Ishikawa (cell line): ENCODE measurements around the gene NHS.

ENCODE experiments used
- CEBPB ChIP-seq: IDR thresholded peaks from 2 replicates; pipeline ENCODE4 v1.6.1; 2012
- CREB1 ChIP-seq: IDR thresholded peaks from 2 replicates; pipeline ENCODE4 v1.6.1; 2012; ENCODE audit warnings: low read depth
- FOXM1 ChIP-seq: IDR thresholded peaks from 2 replicates; pipeline ENCODE4 v1.6.1; 2012; ENCODE audit warnings: low read depth, borderline replicate concordance
- RAD21 ChIP-seq: IDR thresholded peaks from 2 replicates; pipeline ENCODE4 v1.6.1; 2012; ENCODE audit warnings: low read depth
- TAF1 ChIP-seq: IDR thresholded peaks from 2 replicates; pipeline ENCODE4 v1.6.1; 2012; ENCODE audit warnings: low read depth, mild to moderate bottlenecking
- TCF12 ChIP-seq: IDR thresholded peaks from 2 replicates; pipeline ENCODE4 v1.6.1; 2012; ENCODE audit warnings: low read depth
- YY1 ChIP-seq: IDR thresholded peaks from 2 replicates; pipeline ENCODE4 v1.6.1; 2012; ENCODE audit warnings: low read depth
- TF ChIP-seq, protein P1 (sequence below): IDR thresholded peaks from 2 replicates; pipeline ENCODE4 v1.6.1; 2012
- TF ChIP-seq, protein P2 (sequence below): IDR thresholded peaks from 2 replicates; pipeline ENCODE4 v1.6.1; 2012; ENCODE audit warnings: low read depth, mild to moderate bottlenecking

DNA sequence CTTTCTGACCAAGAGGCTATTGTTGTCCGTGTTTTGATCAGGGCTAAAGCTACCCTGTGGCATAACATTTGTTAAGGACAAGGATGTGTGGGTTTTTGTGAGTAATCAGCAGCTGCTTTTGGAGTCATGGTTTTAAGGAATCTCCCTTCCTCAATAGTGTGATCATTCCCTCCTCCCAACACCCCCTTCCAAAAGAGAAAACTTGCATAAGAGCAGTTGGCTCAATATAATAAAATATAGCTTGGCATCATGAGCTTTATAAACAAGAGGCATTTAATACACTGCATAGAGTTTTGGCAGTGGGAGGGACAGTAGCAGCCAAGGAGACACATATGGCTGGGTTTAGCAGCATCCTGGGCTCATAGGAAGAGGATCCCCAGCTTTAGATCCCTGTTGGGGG lies 84.7 kb downstream of the NHS start:
- TF ChIP-seq YY1 = no peak
- no peak for TF ChIP-seq CEBPB
- no peak for TF ChIP-seq TAF1
- no peak for TF ChIP-seq TCF12
- TF ChIP-seq, protein P1, sequence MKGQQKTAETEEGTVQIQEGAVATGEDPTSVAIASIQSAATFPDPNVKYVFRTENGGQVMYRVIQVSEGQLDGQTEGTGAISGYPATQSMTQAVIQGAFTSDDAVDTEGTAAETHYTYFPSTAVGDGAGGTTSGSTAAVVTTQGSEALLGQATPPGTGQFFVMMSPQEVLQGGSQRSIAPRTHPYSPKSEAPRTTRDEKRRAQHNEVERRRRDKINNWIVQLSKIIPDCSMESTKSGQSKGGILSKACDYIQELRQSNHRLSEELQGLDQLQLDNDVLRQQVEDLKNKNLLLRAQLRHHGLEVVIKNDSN = no peak
- TF ChIP-seq, protein P2, sequence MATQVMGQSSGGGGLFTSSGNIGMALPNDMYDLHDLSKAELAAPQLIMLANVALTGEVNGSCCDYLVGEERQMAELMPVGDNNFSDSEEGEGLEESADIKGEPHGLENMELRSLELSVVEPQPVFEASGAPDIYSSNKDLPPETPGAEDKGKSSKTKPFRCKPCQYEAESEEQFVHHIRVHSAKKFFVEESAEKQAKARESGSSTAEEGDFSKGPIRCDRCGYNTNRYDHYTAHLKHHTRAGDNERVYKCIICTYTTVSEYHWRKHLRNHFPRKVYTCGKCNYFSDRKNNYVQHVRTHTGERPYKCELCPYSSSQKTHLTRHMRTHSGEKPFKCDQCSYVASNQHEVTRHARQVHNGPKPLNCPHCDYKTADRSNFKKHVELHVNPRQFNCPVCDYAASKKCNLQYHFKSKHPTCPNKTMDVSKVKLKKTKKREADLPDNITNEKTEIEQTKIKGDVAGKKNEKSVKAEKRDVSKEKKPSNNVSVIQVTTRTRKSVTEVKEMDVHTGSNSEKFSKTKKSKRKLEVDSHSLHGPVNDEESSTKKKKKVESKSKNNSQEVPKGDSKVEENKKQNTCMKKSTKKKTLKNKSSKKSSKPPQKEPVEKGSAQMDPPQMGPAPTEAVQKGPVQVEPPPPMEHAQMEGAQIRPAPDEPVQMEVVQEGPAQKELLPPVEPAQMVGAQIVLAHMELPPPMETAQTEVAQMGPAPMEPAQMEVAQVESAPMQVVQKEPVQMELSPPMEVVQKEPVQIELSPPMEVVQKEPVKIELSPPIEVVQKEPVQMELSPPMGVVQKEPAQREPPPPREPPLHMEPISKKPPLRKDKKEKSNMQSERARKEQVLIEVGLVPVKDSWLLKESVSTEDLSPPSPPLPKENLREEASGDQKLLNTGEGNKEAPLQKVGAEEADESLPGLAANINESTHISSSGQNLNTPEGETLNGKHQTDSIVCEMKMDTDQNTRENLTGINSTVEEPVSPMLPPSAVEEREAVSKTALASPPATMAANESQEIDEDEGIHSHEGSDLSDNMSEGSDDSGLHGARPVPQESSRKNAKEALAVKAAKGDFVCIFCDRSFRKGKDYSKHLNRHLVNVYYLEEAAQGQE = no peak
- no peak for TF ChIP-seq RAD21
- no peak for TF ChIP-seq FOXM1
- no peak for TF ChIP-seq CREB1
